HCEC 1CT (cell line): ENCODE results near the gene MYH10.

Source experiments
- DNase-seq: peaks from one replicate; pipeline ENCODE4 v3.0.0-alpha.2; 2017

The MYH10 gene

GRCh38 chr17:8436169-8436843 lies 194.2 kb downstream of the MYH10 start:
- peak; percentile 42 for DNase-seq

GRCh38 chr17:8435245-8436168 lies 195.0 kb downstream of the MYH10 start, which contains the start of gene NDEL1:
Gene NDEL1, plus strand, starts transcription at chr17:8435884. Its CDS starts 8,388 bp downstream, at chr17:8444272.
- peak; percentile 97 for DNase-seq

- no peak for DNase-seq
These were observed 199.6 kb downstream of the MYH10 start for GRCh38 chr17:8430966-8431365.

GRCh38 chr17:8426802-8427201 lies 203.7 kb downstream of the MYH10 start:
- DNase-seq: no peak

- DNase-seq: no peak
These were observed 204.3 kb downstream of the MYH10 start for GRCh38 chr17:8426094-8426720.
